Suprapubic skin (tissue), 4 donors: ENCODE data around the gene REPIN1. TPM values are rescaled to one million over a fixed set of nuclear protein-coding genes. Genes with fewer than 3 reads are reported as not detected.

Experiments
- DNase-seq, 2 donors: peaks; one replicate each; pipeline ENCODE4 v3.0.0-alpha.2; 2019; ENCODE audit warnings: low spot score in 2 of 2
- H3K27ac ChIP-seq: fragments of 200-600 bp; sonication (generic); one replicate; pipeline ENCODE4 v1.5.1; 2019
- H3K27me3 ChIP-seq: fragments of 200-600 bp; sonication (generic); one replicate; pipeline ENCODE4 v1.5.1; 2019
- H3K36me3 ChIP-seq: fragments of 200-600 bp; sonication (generic); one replicate; pipeline ENCODE4 v1.5.1; 2019
- H3K4me1 ChIP-seq: fragments of 200-600 bp; sonication (generic); one replicate; pipeline ENCODE4 v1.5.1; 2019
- H3K4me3 ChIP-seq: fragments of 200-600 bp; sonication (generic); one replicate; pipeline ENCODE4 v1.5.1; 2019; ENCODE audit warnings: mild to moderate bottlenecking
- H3K9me3 ChIP-seq: fragments of 200-600 bp; sonication (generic); one replicate; pipeline ENCODE4 v1.5.1; 2019
- CTCF ChIP-seq, 2 donors: fragments of 200-600 bp in 1 of 2; fragments of 450-650 bp in 1 of 2; sonication (generic) in 1 of 2; IDR thresholded peaks; one replicate each; pipeline ENCODE4 v1.5.1; 2016 to 2019; ENCODE audit warnings: antibody characterized with exemption in 2 of 2, mild to moderate bottlenecking in 1 of 2, moderate library complexity in 1 of 2
- EP300 ChIP-seq: sonication (generic); formaldehyde crosslinking; IDR thresholded peaks from one replicate; pipeline ENCODE4 v1.6.1; 2017; ENCODE audit warnings: antibody characterized with exemption
- POLR2A ChIP-seq, 2 donors: fragments of 450-650 bp; IDR thresholded peaks; one replicate each; pipeline ENCODE4 v1.6.1; 2017; ENCODE audit warnings: antibody characterized with exemption in 2 of 2, mild to moderate bottlenecking in 2 of 2, moderate library complexity in 2 of 2
- POLR2AphosphoS5 ChIP-seq, 3 donors: sonication (generic); formaldehyde crosslinking; IDR thresholded peaks; one replicate each; pipeline ENCODE4 v1.6.1; 2017; ENCODE audit warnings: antibody characterized with exemption in 3 of 3
- WGBS: methylation state at CpG from one replicate; pipeline ENCODE4 v1.1.5; 2018; 5-methylcytosine and 5-hydroxymethylcytosine counted together
- total RNA-seq, 4 donors: library from RNA; depleted of rRNA; stranded (reverse); fragments of >200 nt; gene quantifications; one replicate each; pipeline ENCODE4 v1.1.0, GENCODE V29; 2016

REPIN1 gene
- total RNA-seq, 4 donors from 2014 or later = 56.1 to 75.5 (median 73.7) TPM

- TF ChIP-seq POLR2A (IDR thresholded peaks at IDR 0.05) (no peak), POLR2AphosphoS5 (IDR thresholded peaks at IDR 0.05) (no peak), EP300 (no peak), CTCF (IDR thresholded peaks at IDR 0.05) (no peak)
- peaks cover 32% of the 10 kb centered on the region for H3K36me3 ChIP-seq
- H3K27ac ChIP-seq = no peak overlapping the region
Observed at GRCh38 chr7:150373049-150373801, 4.6 kb downstream of the REPIN1 start.

GRCh38 chr7:150374026-150374425 lies 5.4 kb downstream of the REPIN1 start:
- Histone ChIP-seq H3K27me3 (no peaks in the 10 kb centered on the region), H3K9me3 (no peaks in the 10 kb centered on the region), H3K27ac (no peak overlapping the region), H3K36me3 (peaks cover 32% of the 10 kb centered on the region), H3K4me1 (peaks cover 71% of the 10 kb centered on the region), H3K4me3 (no peak overlapping the region)
- TF ChIP-seq POLR2AphosphoS5 (IDR thresholded peaks at IDR 0.05) = no peak
- no peak for TF ChIP-seq CTCF (IDR thresholded peaks at IDR 0.05)
- TF ChIP-seq EP300 = no peak
- no peak for TF ChIP-seq POLR2A (IDR thresholded peaks at IDR 0.05)
- 100% methylated on average over 3 of the region's 4 CpGs for WGBS
- no peak for DNase-seq

More at GRCh38 chr7:150373049-150373801, 4.6 kb downstream of the REPIN1 start:
- WGBS = 67% methylated on average over 21 of the region's 21 CpGs
- no peaks in the 10 kb centered on the region for H3K9me3 ChIP-seq
- no peak overlapping the region for H3K4me3 ChIP-seq
- H3K4me1 ChIP-seq = peaks cover 65% of the 10 kb centered on the region
- H3K27me3 ChIP-seq = no peaks in the 10 kb centered on the region
- no peak for DNase-seq

GRCh38 chr7:150374472-150374871 lies 5.8 kb downstream of the REPIN1 start:
- 100% methylated on average over 4 of the region's 5 CpGs for WGBS
- peak in 1 of 2 donors; percentile 11 for DNase-seq
- no peak overlapping the region for H3K27ac ChIP-seq
- H3K36me3 ChIP-seq = peaks cover 32% of the 10 kb centered on the region
- peaks cover 68% of the 10 kb centered on the region for H3K4me1 ChIP-seq
- no peak overlapping the region for H3K4me3 ChIP-seq
- H3K9me3 ChIP-seq = no peaks in the 10 kb centered on the region
- TF ChIP-seq POLR2AphosphoS5 (IDR thresholded peaks at IDR 0.05) = no peak
- TF ChIP-seq CTCF (IDR thresholded peaks at IDR 0.05) = no peak
- H3K27me3 ChIP-seq = no peaks in the 10 kb centered on the region

GRCh38 chr7:150375662-150376521 lies 7.3 kb downstream of the REPIN1 start:
- TF ChIP-seq POLR2A (IDR thresholded peaks at IDR 0.05) = no peak
- TF ChIP-seq CTCF (IDR thresholded peaks at IDR 0.05) = no peak
- TF ChIP-seq EP300 = no peak
- no peak for TF ChIP-seq POLR2AphosphoS5 (IDR thresholded peaks at IDR 0.05)
- H3K36me3 ChIP-seq = peaks cover 32% of the 10 kb centered on the region
- no peak overlapping the region for H3K4me3 ChIP-seq
- WGBS = 79% methylated on average over 10 of the region's 10 CpGs
- H3K27ac ChIP-seq = no peak overlapping the region
- no peak for DNase-seq
- peaks cover 67% of the 10 kb centered on the region for H3K4me1 ChIP-seq
- no peaks in the 10 kb centered on the region for H3K9me3 ChIP-seq
- H3K27me3 ChIP-seq = no peaks in the 10 kb centered on the region

- H3K9me3 ChIP-seq = no peaks in the 10 kb centered on the region
- no peak overlapping the region for H3K4me3 ChIP-seq
- no peak for TF ChIP-seq CTCF (IDR thresholded peaks at IDR 0.05)
- TF ChIP-seq EP300 = no peak
- no peak for TF ChIP-seq POLR2AphosphoS5 (IDR thresholded peaks at IDR 0.05)
- TF ChIP-seq POLR2A (IDR thresholded peaks at IDR 0.05) = no peak
- H3K4me1 ChIP-seq = peaks cover 66% of the 10 kb centered on the region
- 60% methylated on average over 6 of the region's 6 CpGs for WGBS
- DNase-seq = no peak
- no peak overlapping the region for H3K27ac ChIP-seq
- no peaks in the 10 kb centered on the region for H3K27me3 ChIP-seq
- H3K36me3 ChIP-seq = peaks cover 25% of the 10 kb centered on the region
Observed at GRCh38 chr7:150376560-150376959, 7.9 kb downstream of the REPIN1 start.
